Activated naive CD4-positive, alpha-beta T cell (primary cell): Measurements from ENCODE around the gene RAPGEF4.

ENCODE experiments used
- DNase-seq, 4 experiments: peaks; one replicate each; lab custom pipeline; 2025; lab: John Stamatoyannopoulos, UW

RAPGEF4 gene

GRCh38 chr2:173094731-173095130, 359.1 kb downstream of the RAPGEF4 start:
- no peak for DNase-seq

- no peak for DNase-seq
These were observed 359.7 kb downstream of the RAPGEF4 start for GRCh38 chr2:173095356-173095755.

- no peak for DNase-seq
These were observed 363.6 kb downstream of the RAPGEF4 start for GRCh38 chr2:173099271-173099670.

DNA sequence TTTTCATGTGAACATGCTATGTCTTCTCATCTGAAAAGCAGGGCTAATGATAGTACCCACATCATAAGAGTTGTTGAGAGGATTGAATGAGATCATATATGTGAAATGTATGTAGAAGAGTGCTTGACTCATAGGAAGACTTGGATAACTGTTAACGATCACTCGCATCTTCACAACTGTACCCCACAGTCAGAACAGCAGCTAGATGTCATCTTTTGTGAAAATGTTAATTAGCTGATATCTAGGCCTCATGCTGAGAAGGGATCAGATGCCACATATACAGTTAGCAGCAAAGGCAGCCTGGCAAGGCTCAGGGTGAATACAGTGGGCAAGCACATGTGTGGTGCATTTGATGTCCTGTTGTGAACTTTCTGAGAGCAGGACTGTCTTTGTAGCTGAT, 364.2 kb downstream of the RAPGEF4 start:
- DNase-seq, result no peak

GRCh38 chr2:173101687-173102086, 366.0 kb downstream of the RAPGEF4 start:
- no peak for DNase-seq
